GM18507 (cell line): Measurements from ENCODE around the gene CYP4F12.
A peak's percentile ranks its signal among the peaks of the same experiment; 100 is the strongest.

ENCODE experiments used
- DNase-seq: peaks from one replicate; pipeline ENCODE4 v3.0.0; 2011; ENCODE audit warnings: low read depth; ENCODE audit not compliant: insufficient read length; ENCODE audit errors: extremely low spot score
- FAIRE-seq: peaks from 2 replicates; lab custom pipeline; 2011; peaks lifted over from hg19 to GRCh38; lab: Jason Lieb, UNC

The CYP4F12 gene, protein sequence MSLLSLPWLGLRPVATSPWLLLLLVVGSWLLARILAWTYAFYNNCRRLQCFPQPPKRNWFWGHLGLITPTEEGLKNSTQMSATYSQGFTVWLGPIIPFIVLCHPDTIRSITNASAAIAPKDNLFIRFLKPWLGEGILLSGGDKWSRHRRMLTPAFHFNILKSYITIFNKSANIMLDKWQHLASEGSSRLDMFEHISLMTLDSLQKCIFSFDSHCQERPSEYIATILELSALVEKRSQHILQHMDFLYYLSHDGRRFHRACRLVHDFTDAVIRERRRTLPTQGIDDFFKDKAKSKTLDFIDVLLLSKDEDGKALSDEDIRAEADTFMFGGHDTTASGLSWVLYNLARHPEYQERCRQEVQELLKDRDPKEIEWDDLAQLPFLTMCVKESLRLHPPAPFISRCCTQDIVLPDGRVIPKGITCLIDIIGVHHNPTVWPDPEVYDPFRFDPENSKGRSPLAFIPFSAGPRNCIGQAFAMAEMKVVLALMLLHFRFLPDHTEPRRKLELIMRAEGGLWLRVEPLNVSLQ

DNA sequence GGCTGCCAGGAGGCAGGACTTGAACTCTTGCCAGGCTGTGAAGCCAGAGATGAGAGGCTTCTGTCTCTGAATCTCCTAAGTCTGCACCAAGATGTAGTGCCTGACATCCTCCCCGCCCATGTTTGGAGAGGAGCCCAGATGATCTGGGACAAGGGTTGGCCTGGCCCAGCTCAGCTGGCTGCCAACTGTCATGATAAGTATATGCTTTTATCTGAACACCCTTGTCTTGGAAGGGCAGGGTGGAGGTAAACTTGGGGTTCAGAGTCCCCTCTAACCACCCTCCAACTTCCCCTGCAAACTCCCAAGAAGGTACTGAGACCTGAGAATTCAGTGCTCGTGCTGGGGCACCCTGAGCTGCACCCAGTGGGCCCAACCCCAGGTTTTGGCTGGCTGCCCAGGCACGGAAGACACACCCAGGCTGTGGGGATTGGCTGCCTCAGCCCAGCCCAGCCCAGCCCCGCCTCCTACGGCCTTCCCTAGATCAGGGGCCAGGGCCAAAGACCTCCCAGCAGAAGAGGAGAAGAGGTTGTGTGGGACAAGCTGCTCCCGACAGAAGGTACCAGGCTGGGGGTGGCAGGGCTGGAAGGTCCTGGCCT is at the start of gene CYP4F12:
Gene CYP4F12, plus strand, starts transcription at position 508 of the 596 bp plus-strand sequence. CDS start 443 bp downstream, outside the sequence.
- DNase-seq (no peak), FAIRE-seq (no peak)

DNA sequence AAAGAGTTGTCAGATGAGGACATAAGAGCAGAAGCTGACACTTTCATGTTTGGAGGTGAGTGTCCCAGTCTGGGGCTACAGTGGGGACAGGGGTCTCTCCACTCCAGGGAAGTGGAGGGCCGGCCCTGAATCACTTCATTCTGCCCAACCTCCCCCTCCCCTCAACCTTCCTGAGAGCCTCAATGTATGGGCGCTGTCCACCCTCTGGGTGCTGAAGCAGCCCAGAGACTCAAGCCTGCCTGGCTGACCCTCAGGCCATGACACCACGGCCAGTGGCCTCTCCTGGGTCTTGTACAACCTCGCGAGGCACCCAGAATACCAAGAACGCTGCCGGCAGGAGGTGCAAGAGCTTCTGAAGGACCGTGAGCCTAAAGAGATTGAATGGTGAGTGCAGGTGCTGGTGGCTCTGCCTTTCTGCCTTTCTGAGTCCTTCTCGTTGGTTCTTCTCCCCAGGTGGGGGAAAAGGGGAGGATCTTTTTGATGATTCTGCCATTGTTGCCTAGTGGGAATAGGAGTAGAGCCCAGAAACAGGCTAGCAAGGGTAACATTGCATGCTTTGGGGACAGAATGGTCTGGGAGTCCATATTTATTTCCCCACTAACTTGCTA is 49.1 kb upstream of the CYP4F12 start:
- DNase-seq (no peak), FAIRE-seq (no peak)

- FAIRE-seq (no peak), DNase-seq (no peak)
These were observed 44.5 kb upstream of the CYP4F12 start for GRCh38 chr19:15628236-15629002.

GRCh38 chr19:15629003-15629880 is 43.6 kb upstream of the CYP4F12 start:
- peak; percentile 79 for FAIRE-seq
- peak; percentile 73 for DNase-seq

DNA sequence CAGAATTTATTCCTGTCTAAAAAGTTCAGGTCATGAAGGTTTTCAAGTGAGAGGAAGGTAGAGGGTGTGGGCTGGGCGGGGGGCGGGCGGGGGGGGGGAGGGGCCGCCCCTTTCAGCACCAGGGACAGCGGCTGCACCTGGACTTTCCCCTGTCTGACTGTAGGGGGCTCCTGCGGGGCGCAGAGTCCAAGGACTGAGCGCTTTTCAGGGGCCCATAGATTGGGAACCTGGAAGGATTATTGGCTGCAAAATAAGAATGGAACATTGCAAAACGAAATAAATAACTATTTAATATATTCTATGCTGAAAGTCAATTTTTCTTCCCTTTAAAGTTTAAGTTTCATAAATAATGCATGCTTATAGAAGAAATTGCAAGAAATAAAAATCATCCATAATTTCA is 41.1 kb upstream of the CYP4F12 start:
- FAIRE-seq, result no peak
- peak; percentile 8 for DNase-seq

DNA sequence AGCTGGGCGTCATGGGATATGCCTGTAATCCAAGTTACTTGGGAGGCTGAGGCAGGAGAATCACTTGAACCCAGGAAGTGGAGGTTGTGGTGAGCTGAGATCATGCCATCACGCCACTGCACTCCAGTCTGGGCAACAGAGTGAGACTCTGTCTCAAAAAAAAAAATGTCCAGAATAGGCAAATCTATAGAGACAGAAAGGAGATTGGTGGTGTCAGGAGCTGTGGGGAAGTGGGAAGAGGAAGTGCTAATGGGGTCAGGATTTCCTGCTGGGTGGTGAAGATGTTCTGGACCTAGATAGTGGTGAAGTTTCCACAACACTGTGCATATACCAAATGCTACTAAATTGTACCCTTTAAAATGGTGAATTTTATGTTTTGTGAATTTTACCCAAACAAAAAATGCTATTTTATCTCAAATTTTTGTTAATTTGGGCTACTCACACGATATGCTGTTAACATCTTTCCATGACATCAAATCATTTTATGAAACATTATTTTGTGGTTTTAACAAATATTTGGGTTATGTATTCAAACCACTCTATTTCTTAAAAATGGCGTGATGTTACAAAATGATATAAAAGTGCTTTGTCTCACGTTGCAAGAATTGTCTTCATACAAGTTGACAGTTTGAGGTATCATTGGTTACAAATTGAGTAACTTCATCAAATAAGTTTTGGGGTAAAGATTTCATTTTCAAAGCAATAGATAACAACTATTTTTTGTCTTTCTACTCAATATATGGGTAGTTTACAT is 39.6 kb upstream of the CYP4F12 start:
- DNase-seq (no peak), FAIRE-seq (no peak)

GRCh38 chr19:15634105-15634504 is 38.8 kb upstream of the CYP4F12 start:
- no peak for FAIRE-seq

GRCh38 chr19:15635016-15635805 is 37.7 kb upstream of the CYP4F12 start:
- no peak for FAIRE-seq

More at GRCh38 chr19:15634105-15634504, 38.8 kb upstream of the CYP4F12 start:
- DNase-seq, result no peak

GRCh38 chr19:15636026-15636425 is 36.9 kb upstream of the CYP4F12 start:
- DNase-seq, result no peak
- no peak for FAIRE-seq

More at GRCh38 chr19:15635016-15635805, 37.7 kb upstream of the CYP4F12 start:
- DNase-seq, result no peak

DNA sequence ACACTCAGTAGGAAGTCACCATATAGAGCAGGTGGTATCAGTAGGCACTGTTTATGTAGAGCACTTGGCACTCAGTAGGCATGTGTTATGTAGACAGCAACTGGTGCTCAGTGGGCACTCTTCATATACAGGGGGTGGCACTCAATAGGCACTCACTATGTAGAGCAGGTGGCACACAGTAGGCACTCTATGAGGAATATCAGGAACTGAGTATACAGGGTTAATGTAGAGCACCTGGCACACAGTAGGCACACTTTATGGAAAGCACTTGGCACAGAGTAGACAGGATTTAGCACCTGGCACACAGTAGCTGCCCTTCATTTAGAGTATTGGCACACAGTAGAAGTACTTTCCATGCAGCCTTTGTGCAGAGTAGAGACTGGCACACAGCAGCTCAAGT is 33.3 kb upstream of the CYP4F12 start:
- DNase-seq (no peak), FAIRE-seq (no peak)

- no peak for FAIRE-seq
- no peak for DNase-seq
These were observed 32.5 kb upstream of the CYP4F12 start, which contains the start of gene CYP4F3 for GRCh38 chr19:15640294-15640903. TSS of gene CYP4F3 (plus strand) at chr19:15640897. CDS start at chr19:15641416, 519 bp downstream.

GRCh38 chr19:15640904-15641597 is 31.8 kb upstream of the CYP4F12 start:
- DNase-seq (no peak), FAIRE-seq (no peak)

GRCh38 chr19:15641901-15642491 is 30.9 kb upstream of the CYP4F12 start:
- DNase-seq (no peak), FAIRE-seq (no peak)

- no peak for FAIRE-seq
- no peak for DNase-seq
These were observed 30.1 kb upstream of the CYP4F12 start for GRCh38 chr19:15642807-15643206.

DNA sequence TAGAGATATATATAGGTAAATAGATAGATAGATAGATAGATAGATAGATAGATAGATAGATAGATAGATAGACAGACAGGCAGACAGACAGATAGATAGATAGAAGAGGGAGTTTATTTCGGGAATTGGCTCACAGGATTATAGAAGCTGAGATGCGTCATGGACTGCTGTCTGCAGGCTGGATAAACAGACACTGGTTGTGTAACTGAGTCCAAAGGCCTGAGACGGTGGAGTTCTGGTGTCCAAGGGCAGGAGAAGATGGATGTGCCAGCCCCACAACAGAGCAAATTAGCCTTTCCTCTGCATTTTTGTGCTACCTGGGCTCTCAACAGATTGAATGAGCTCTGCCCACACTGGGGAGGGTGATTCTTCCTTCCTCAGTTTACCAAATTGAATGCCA is 29.5 kb upstream of the CYP4F12 start:
- FAIRE-seq, result no peak

More for the DNA sequence above, 29.5 kb upstream of the CYP4F12 start:
- DNase-seq, result no peak
